Cardiac fibroblast (primary cell): Measurements from ENCODE around the gene TMEM271.
A peak's percentile ranks its signal among the peaks of the same experiment; 100 is the strongest.
"Not testable (repeated sequence)": the region's sequence is repeated elsewhere in the genome, so short reads cannot be mapped to it uniquely, and the experiment has no call there.

Experiments
- DNase-seq, 2 donors: peaks; one replicate each; pipeline versions ENCODE4 v3.0.0 to v3.0.0-alpha.2; 2010; ENCODE audit warnings: low read depth in 2 of 2
- H3K4me3 ChIP-seq, 2 donors: replicated peaks in 1 of 2; 1 replicate in 1 of 2; 2 replicates in 1 of 2; pipeline ENCODE4 v1.5.1; 2011; ENCODE audit warnings: low read depth in 2 of 2, low read length in 2 of 2, mild to moderate bottlenecking in 2 of 2, moderate library complexity in 1 of 2
- TF ChIP-seq, protein P1 (sequence below): IDR thresholded peaks from one replicate; pipeline ENCODE4 v1.5.1; 2011; ENCODE audit warnings: low read depth, mild to moderate bottlenecking, low read length, inconsistent platforms

The TMEM271 gene

DNA sequence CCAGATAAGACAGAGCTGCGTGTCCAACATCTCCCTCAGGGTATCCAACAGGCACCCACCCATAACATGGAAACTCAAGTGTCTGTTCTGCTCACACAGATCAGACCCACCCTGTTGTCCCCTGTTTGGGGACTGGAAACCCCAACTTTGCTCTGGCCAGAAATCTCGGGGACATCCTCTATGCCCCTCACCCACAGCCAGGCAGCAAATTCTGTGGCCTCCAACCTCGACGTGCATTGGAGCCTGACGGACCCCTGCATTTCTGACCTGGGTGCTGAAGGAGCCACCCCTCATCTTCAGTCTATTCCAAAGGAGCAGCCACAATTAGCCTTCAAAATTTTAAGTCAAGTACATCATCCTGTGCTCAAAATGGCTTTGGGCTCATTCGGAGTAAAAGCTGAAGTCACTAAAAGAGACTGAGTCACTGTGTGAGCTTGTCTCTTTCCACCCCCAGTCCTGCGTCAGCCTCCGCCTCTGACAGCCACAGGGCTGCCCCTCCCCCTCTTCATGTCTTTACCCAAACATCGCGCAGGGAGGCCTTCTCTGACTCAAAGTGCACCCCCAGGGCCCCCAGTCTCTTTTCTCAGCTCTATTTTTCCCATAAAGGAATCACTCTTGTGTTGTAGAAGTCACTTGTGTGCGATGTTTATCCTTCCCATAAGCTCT, 24.9 kb upstream of the TMEM271 start:
- no peak overlapping the region for H3K4me3 ChIP-seq
- peak in 1 of 2 donors; percentile 23 for DNase-seq
- TF ChIP-seq, protein P1, sequence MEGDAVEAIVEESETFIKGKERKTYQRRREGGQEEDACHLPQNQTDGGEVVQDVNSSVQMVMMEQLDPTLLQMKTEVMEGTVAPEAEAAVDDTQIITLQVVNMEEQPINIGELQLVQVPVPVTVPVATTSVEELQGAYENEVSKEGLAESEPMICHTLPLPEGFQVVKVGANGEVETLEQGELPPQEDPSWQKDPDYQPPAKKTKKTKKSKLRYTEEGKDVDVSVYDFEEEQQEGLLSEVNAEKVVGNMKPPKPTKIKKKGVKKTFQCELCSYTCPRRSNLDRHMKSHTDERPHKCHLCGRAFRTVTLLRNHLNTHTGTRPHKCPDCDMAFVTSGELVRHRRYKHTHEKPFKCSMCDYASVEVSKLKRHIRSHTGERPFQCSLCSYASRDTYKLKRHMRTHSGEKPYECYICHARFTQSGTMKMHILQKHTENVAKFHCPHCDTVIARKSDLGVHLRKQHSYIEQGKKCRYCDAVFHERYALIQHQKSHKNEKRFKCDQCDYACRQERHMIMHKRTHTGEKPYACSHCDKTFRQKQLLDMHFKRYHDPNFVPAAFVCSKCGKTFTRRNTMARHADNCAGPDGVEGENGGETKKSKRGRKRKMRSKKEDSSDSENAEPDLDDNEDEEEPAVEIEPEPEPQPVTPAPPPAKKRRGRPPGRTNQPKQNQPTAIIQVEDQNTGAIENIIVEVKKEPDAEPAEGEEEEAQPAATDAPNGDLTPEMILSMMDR, result no peak

- no peak overlapping the region for H3K4me3 ChIP-seq
- no peak for DNase-seq
- TF ChIP-seq, protein P1, result no peak
These were observed 24.1 kb upstream of the TMEM271 start for GRCh38 chr4:600166-600565.

DNA sequence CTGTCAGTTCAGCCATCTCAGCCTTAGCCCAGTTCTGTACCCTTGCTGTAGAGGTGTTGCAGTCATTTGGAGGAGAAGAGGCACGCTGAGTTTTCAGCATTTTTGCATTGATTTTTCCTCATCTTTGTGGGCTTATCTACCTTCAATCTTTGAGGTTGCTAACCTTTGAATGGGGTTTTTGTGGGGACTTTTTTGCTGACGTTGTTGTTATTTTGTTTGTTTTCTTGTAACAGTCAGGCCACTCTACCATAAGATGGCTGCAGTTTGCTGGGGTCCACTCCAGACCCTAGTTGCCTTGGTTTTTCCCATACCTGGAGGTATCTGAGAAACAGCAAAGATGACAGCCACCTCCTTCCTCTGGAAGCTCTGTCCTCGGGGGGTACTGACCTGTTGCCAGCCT, 22.8 kb upstream of the TMEM271 start:
- H3K4me3 ChIP-seq, result no peak overlapping the region
- DNase-seq, result no peak
- TF ChIP-seq, protein P1, result no peak

DNA sequence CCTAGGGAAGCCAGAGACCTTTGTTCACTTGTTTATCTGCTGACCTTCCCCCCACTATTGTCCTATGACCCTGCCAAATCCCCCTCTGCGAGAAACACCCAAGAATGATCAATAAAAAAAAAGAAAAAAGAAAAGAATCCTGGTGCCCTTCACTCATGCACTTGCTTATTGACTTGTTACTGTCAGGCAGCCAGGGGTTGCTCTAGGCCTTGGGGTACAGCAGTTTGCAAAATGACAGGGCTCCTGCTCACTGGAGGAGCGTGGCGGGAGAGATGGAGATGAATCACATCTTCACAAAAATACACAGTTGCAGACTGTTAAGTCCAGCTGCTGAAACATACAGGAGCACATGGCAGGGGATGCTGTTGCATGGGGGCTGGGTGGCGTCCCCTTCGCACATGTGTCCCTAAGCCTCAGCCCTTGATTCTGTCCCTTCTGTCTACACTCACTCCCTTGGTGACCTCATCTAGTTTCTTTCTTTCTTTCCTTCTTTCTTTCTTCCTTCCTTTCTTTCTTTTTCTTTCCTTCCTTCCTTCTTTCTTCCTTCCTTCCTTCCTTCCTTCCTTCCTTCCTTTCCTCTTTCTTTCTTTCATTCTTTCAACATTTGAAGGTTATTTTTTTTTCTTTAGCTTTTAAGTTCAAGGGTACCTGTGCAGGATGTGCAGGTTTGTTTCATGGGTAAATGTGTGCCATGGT, 16.9 kb upstream of the TMEM271 start:
- TF ChIP-seq, protein P1, result no peak
- no peak overlapping the region for H3K4me3 ChIP-seq
- no peak for DNase-seq

GRCh38 chr4:592178-592577, 16.1 kb upstream of the TMEM271 start:
- DNase-seq, result not testable (repeated sequence)

GRCh38 chr4:590313-590841, 14.3 kb upstream of the TMEM271 start:
- DNase-seq, result no peak
- H3K4me3 ChIP-seq, result no peak overlapping the region
- TF ChIP-seq, protein P1, result no peak

More at GRCh38 chr4:592178-592577, 16.1 kb upstream of the TMEM271 start:
- not testable (repeated sequence) for H3K4me3 ChIP-seq

DNA sequence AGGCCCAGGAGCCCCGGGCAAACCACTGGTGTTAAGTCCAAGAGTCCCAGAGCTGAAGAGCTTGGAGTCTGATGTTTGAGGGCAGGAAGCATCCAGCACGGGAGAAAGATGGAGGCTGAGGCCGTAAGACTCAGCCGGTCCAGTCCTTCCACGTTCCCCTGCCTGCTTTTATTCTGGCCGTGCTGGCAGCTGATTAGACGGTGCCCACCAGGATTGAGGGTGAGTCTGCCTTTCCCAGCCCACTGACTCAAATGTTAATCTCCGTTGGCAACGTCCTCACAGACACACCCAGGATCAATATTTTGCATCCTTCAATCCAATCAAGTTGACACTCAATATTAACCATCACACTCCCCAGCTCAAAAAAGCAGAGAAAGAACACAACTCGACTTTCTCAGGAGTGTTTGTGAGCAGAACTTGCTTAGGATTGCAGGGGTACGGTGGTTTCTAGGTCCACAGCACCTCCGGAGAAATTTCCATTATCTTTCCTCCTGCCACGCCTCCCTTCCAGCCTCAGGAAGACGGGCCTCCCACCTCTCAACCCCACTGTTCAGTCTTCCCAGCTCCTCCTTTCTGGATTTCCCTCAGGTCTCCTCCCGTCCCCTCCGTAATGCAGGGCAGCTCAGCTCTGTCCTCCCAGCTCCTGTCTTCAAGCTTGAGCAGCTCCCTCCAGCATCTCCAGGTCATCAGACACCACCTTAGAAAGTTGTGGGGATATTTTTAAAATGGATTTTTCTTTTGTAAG, 13.3 kb upstream of the TMEM271 start:
- no peak for DNase-seq
- TF ChIP-seq, protein P1, result no peak
- no peak overlapping the region for H3K4me3 ChIP-seq
